ENCODE measurements around the gene CNST.

CNST gene

DNA sequence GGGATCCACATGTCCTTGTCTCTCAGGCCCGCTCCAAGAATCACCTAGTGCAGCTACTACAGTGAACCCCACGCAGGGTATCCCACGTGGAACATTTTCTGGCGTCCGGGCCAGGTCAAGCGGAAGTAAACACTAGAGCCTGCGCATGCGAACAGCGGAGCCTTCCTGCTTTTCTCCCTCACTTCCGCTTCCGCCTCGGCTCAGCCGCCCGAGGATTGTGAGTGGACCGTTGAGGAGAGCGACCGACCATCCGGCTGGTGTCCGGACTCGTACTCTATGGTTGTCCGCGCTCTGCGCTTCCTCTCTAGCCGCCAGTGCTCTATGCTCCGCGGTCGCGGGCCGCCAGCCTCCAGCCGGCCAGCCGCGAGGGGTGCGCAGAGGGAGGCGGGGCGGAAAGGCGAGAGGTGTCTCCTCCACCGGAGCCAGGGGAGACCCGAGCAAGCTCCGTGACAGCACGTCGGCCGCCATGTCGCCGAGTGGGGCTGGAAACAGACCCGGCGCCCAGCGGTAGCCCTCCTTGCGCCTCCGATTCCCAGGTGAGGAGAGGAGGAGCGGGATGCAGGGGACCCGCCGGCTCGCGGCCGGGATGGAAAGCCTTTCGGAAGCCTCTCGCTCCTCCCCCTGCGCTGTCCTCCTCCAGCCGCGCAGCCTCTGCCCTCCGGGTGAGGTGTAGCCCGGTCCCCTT lies at the start of gene CNST, which contains the start of gene TFB2M:
Gene CNST, plus strand, starts transcription at position 329 of the 685 bp plus-strand sequence. CDS start 25,107 bp downstream, outside the sequence.
Gene TFB2M, minus strand, starts transcription at position 134 of the 685 bp plus-strand sequence. Its CDS starts 123 bp downstream, at position 11.
- peak; percentile 97 for DNase-seq (ENCODE audit: low spot score)

DNA sequence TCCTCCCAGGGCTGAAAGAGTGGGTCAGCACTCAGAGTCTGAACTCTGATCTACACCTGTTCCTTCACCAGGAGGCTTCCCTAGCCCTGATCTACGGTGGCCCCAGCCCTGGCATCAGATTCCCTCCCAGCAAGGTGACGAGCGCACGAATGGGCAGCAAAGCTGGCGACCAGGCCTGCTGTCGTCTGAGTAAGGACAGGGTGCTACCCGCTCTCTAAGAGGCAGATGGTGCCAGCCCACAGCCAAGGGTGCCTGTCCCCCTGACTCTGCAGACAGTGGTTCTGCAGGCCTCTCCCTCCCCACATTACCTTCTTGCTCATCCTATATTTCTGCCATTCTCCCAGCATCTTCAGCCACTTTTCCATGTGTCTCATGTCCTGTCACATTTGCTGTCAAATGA lies 48.9 kb upstream of the CNST start:
- no peak for DNase-seq (ENCODE audit: low spot score)

DNA sequence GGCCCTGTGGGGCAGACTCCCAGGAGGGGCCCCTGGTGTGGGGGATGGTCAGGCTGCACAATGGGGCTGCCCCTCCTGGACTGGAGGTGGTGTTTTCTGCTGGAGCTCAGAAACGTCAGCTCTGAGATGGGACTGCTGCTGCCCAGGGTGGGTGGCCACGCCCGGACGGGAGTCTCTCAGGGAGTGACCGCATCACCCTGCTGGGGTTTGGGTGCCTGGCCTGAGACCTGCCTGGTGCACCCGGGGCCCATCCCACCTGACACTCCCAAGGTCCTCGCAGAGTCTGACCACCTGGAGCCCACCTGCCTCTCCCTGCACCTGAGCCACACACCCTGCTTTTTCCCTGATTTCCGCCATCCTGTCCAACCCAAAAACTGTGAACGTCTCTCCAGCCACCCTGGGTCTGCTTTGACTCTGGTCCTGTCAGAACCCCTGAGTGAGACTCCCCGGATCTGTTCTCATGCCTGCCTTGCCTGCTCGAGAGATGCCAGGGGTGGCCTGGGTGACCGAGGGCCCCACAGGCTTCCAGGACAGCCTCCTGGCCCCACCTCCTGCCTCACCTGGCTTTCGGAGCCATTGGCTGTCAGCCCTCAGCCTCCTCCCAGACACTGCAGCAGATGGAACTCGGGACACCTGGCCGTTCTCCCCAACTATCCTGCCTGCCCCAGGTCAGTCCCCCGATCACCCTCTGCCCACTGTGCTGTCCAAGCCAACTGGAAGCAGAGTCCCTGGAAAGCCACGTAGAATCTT lies 47.6 kb upstream of the CNST start:
- no peak for DNase-seq (ENCODE audit: low spot score)

DNA sequence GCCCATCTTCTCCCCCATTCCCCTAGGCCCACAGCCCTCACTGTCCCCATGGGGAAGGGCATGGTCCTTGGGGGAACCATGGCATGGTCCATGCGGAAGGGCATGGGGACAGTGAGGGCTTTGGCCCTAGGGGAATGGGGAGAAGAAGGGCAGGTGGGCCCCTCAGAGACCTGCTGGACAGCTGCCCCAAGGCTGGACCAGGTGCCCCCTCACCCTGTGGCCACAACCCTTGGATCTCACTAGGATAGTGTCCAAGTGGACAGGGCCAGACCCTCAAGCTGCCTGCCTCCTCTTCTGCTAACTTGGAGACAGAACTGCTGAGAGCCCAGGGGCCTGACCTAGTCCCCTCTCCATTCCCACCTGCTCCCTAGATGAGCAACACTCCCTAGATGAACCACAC lies 46.7 kb upstream of the CNST start:
- no peak for DNase-seq (ENCODE audit: low spot score)

- no peak for DNase-seq (ENCODE audit: low spot score)
These were observed 39.9 kb upstream of the CNST start for GRCh38 chr1:246526380-246526779.

DNA sequence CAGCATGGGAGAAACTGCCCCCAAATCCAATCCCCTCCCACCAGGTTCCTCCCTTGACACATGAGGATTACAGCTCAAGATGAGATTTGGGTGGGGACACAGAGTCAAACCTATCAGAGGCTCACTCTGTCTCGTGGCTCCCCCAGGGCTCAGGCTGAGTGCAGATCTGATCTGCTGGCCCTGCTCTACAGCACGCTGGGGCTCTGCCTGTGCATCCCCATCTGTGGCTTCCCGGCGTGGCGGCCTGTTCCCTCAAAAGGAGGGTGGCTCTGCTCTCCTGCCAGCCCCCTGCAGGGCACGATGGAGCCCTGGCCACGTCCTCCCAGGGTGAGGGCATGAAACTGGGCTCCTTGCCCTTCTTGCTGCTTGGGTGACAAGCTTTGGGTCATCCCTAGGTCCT lies 39.3 kb upstream of the CNST start:
- DNase-seq (ENCODE audit: low spot score), result no peak

DNA sequence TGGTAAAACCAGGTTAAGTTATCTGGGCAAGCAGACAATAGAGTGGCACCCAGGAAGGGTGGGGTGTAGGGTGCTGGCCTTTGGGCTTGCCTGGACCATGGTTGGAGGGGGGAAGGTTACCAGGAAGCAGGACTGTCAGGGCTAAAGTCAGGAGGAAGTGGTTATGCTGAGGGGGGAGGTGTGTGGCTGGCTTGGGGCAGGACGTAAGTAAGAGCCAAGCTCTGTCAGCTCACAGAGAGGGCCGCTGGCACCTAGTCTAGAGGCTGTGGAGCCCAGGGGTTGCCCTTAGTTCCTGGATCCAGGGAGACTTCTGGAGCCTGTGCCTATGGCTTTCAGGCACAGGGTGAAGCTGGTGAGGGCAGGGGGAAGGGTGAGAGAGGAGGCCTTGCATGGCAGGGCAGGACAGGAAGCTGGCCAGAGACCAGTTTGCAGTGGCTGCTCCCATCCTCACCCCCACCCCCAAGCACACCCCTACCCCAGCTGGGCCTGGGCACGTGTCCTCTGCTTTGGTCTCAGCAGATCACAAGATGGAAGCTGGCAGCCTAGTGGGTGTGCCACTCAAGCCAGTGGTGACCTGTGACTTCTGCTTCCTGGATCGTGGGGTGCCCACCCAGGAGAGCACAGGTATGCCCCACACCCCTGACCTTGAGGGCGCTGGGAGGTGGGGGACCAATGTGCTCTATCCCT lies 38.7 kb upstream of the CNST start:
- no peak for DNase-seq (ENCODE audit: low spot score)

DNA sequence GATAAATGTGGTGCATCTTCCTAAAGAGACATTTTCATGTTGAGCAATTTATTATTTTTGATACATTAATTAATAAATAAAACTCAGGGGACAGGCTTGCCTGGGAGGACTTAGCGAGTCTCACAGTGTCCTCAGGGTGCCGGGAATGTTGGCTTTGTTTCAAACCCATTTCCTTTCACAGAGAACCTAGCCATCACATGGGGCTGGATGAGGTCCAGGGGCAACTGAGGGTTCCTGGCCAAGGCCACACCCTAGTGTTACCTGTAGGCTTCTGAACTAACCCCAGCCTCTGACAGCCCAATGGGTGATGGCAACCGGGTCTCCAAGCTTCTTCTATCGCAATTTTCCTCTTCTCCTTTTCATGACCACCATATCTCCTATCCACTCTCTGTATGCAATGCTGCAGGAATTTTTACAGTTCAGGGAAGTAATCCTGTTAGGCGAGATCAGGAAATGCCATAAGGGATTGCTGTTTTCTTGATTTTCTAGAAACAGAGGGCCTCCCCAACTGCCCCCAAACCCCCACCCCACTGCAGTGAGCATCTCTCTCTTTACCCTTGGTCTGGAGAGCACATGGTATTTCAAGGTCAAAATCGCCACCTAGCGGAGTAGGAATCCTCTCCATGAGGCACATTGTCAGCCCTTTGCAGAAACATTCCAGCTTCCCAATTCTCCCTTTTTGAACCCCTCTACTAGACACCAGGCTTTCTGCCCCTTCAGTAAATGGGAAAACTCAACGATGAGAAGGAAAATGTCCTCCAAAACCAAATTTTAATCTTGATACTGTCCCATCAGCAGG lies 37.1 kb upstream of the CNST start:
- DNase-seq (ENCODE audit: low spot score), result no peak

GRCh38 chr1:246530482-246530881 lies 35.8 kb upstream of the CNST start:
- no peak for DNase-seq (ENCODE audit: low spot score)

DNA sequence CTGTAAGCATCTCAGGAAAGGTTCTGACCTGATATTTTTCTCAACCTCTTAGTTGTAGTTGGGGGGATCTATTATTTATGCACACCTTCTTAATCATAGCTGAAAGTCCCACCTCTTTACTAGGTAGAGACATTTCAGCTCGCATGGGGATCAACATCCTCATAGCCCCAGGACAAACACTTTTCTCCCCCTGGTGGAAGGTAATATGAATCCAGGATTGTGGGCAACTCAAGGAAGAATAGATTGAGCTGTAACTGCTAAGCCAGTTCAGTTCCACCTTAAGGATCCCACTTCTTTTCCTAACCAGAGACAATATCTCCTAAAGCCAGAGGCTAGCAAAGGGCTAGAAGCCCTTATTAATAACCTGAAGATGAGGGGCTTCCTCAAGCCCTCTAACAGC lies 33.7 kb upstream of the CNST start:
- DNase-seq (ENCODE audit: low spot score), result no peak

DNA sequence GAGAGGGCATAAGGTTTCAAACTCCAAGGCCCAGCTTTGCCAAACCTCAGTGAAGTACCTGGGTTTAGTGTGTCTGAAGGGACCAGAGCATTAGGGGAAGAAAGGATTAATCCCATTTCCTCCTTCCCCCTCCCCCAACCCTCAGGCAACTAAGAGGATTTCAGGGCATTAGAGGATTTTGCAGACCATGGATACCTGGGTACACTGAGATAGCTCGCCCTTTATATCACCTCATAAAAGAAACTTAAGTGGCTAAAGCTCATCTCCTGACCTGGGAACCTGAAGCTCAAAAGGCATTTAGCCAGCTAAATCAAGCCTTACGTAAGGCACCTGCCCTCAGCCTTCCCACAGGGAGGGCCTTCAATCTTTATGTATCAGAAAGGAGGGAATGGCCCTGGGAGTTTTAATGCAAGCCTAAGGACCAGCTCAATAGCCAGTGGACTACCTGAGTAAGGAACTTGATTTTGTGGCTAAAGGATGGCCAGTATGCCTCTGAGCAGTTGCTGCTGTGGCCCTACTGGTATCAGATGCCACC lies 32.8 kb upstream of the CNST start:
- no peak for DNase-seq (ENCODE audit: low spot score)

DNA sequence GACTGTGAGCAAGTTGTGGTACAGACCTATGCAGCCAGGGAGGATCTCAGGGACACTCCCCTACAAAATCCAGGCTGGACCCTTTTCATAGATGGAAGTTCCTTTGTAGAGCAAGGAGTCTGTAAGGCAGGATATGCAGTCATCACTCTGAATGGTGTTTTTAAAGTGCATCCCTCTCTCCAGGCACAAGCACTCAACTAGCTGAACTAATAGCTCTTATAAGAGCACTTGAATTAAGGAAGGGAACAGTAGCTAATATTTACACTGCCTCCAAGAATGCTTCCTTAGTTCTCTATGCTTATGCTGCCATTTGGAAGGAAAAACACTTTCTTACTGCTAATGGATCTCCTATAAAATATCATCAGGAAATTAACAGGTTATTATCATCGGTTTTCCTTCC lies 32.1 kb upstream of the CNST start:
- DNase-seq (ENCODE audit: low spot score), result no peak

DNA sequence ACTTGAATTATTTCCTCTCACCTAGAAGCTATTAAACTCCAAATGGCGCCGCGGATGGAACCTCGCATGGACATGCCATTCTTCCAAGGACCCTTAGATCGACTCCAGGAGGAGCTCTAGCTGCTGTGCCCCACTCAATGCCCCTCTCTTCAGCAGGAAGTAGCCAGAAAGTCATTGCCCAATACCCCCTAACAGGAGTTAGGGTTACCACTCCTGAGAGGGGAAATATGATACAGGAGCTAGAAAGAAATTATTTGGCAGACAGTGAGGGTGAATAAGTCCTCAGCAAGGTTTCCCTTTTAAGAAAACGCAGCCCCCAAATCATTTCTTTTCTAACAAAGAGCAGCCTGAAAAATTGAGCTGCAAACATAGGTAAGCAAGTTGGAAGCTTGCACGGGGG lies 28.8 kb upstream of the CNST start:
- DNase-seq (ENCODE audit: low spot score), result no peak

GRCh38 chr1:246537887-246538286 lies 28.4 kb upstream of the CNST start:
- DNase-seq (ENCODE audit: low spot score), result no peak

DNA sequence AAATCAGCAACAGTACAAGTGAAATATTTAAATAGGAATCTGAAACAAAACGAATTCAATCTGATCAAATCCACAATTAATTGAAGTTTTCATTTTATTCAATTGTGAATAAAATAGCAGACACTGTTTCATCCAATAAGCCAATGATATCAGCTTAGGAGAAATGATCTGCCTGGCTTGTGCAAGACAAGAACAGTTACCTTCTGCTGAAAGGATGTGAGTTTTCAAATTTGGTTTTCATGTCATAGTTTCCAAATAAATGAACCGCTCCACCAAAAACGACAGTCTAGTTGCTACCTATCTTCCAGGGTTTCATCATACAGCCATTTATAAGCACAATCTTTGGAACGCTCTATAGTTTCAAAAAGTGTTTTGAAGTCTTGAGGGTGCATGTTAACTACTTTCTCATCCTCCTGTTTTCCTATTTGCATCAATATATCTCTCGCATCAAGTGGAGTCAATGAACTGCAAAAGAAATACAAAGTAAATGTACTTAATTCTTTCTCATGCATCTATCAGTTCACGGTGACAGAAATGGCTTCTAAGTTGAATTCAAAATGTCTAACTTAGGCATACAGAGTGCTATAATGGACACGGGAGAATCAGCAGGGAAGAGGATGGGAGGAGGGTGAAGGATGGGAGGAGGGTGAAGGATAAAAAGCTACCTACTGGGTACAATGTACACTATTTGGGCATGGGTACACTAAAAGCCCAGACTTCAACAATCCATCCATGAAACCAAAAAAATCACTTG lies 25.3 kb upstream of the CNST start:
- DNase-seq (ENCODE audit: low spot score), result no peak

DNA sequence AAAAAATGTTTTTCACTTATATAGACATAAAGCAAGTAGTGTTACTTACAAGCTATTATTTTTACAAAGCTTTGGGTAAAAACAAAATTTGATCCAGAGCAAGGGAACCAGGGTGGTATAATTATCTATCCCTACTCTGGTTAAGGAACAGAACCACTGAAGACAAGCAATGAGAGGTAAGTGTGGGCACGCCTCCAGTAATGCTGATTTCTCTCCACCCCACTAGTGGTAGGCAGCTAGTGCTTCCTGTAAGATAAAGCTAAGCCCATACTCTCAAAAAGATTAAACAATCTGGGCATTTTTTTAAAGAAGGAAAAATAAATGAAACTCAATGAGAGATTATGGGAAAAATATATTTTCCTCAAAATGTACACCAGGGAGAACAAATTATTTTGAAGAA lies 22.3 kb upstream of the CNST start:
- DNase-seq (ENCODE audit: low spot score), result no peak

GRCh38 chr1:246549665-246550064 lies 16.6 kb upstream of the CNST start:
- DNase-seq (ENCODE audit: low spot score), result no peak

- DNase-seq (ENCODE audit: low spot score), result no peak
These were observed 15.9 kb upstream of the CNST start for GRCh38 chr1:246550402-246550801.

GRCh38 chr1:246552110-246552509 lies 14.1 kb upstream of the CNST start:
- DNase-seq (ENCODE audit: low spot score), result no peak

- DNase-seq (ENCODE audit: low spot score), result no peak
These were observed 12.1 kb upstream of the CNST start for GRCh38 chr1:246554201-246554600.

DNA sequence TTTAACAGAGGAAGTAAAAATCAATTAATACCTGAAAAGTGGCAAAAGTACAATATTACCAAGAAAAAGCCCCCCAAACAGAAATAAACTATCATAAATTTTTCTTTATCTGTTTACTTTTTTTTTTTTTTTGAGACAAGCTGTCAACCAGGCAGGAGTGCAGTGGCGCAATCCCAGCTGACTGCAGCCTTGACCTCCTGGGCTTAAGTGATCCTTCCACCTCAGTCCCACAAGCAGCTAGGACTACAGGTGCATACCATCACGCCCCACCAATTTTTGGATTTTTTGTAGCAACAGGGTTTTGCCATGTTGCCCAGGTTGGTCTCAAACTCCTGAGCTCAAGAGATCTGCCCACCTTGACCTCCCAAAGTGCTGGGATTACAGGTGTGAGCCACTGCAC lies 8.2 kb upstream of the CNST start:
- no peak for DNase-seq (ENCODE audit: low spot score)
